ENCODE results near the gene PIGL. TPM values are rescaled to one million over a fixed set of nuclear protein-coding genes. Genes with fewer than 3 reads are reported as not detected.
A peak's percentile ranks its signal among the peaks of the same experiment; 100 is the strongest.

Gene PIGL
- total and polyA plus RNA-seq, 12 donors: 10.3 to 102 (median 29.5) TPM

- Histone ChIP-seq H3K4me1 (replicated peaks in 1 of 2) (peaks cover 19 to 25% of the 10 kb centered on the region in 2 donors), H3K27me3 (no peaks in the 10 kb centered on the region), H3K27ac (no peak overlapping the region), H3K9me3 (replicated peaks in 1 of 3) (no peaks in the 10 kb centered on the region), H3K4me3 (no peak overlapping the region), H3K36me3 (replicated peaks in 1 of 2) (no peaks in the 10 kb centered on the region)
- intact Hi-C loops (cut with DNase I): no loop called here
- DNase-seq: no peak
- TF ChIP-seq CTCF (IDR thresholded peaks at IDR 0.05): no peak
- TF ChIP-seq POLR2A (IDR thresholded peaks at IDR 0.05): no peak
Measured at GRCh38 chr17:16282522-16282921, 65.5 kb downstream of the PIGL start.

DNA sequence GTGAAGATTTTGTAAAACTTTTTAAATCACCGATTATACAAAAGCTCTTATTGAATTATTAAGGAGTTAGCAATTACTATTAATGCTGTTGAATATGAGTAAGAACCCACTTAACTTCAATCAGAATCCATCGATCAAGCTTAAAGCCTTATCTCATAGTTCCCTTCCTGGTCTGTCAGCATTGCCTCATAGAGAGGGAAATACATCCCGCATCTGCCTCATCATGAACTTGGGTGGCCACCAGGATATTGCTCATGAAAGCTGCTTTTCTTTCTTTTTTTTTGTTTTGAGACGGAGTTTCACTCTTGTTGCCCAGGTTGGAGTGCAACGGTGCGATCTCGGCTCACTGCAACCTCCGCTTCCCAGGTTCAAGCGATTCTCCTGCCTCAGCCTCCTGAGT is 66.7 kb downstream of the PIGL start:
- DNase-seq: no peak
- intact Hi-C loops (cut with DNase I): no loop called here
- peaks cover 25 to 30% of the 10 kb centered on the region in 2 donors for H3K4me1 ChIP-seq (replicated peaks in 1 of 2)
- no peak overlapping the region for H3K4me3 ChIP-seq
- H3K9me3 ChIP-seq (replicated peaks in 1 of 3): no peaks in the 10 kb centered on the region
- no peaks in the 10 kb centered on the region for H3K27me3 ChIP-seq
- no peak overlapping the region for H3K27ac ChIP-seq
- WGBS, 4 donors: 90 to 93% (median 91%) methylated on average over 9 of the region's 9 CpGs
- TF ChIP-seq CTCF (IDR thresholded peaks at IDR 0.05): no peak
- TF ChIP-seq POLR2A (IDR thresholded peaks at IDR 0.05): no peak
- H3K36me3 ChIP-seq (replicated peaks in 1 of 2): no peaks in the 10 kb centered on the region

- intact Hi-C loops (cut with DNase I): no loop called here
- WGBS, 4 donors: 21 to 32% (median 24%) methylated on average over 6 of the region's 6 CpGs
- H3K27ac ChIP-seq: peak overlapping the region; percentile 86 to 98 (median 96)
Measured at GRCh38 chr17:16285646-16286008, 68.6 kb downstream of the PIGL start.

More at GRCh38 chr17:16285646-16286008, 68.6 kb downstream of the PIGL start:
- TF ChIP-seq CTCF (IDR thresholded peaks at IDR 0.05): peak in 5 of 6 experiments; percentile 42 to 66 (median 57)
- TF ChIP-seq POLR2A (IDR thresholded peaks at IDR 0.05): no peak
- H3K27me3 ChIP-seq: no peaks in the 10 kb centered on the region
- H3K36me3 ChIP-seq (replicated peaks in 1 of 2): no peaks in the 10 kb centered on the region
- no peak overlapping the region for H3K4me3 ChIP-seq
- peaks cover 25 to 30% of the 10 kb centered on the region in 2 donors for H3K4me1 ChIP-seq (replicated peaks in 1 of 2)
- no peaks in the 10 kb centered on the region for H3K9me3 ChIP-seq (replicated peaks in 1 of 3)
- no peak for DNase-seq
